Thyroid gland (tissue), 4 donors: Measurements from ENCODE around the gene MAK. TPM values are rescaled to one million over a fixed set of nuclear protein-coding genes. Genes with fewer than 3 reads are reported as not detected.
"Not testable (repeated sequence)": the region's sequence is repeated elsewhere in the genome, so short reads cannot be mapped to it uniquely, and the experiment has no call there.

Experiments used
- DNase-seq, 2 donors: peaks; one replicate each; pipeline ENCODE4 v3.0.0-alpha.2; 2019
- H3K27ac ChIP-seq, 3 donors: fragments of 200-600 bp; sonication (generic); 1 replicate in 2 of 3; 2 replicates in 1 of 3; pipeline ENCODE4 v1.5.1; 2016 to 2019; ENCODE audit warnings: mild to moderate bottlenecking in 1 of 3, moderate library complexity in 1 of 3
- H3K27me3 ChIP-seq: fragments of 200-600 bp; sonication (generic); one replicate; pipeline ENCODE4 v1.5.1; 2019
- H3K36me3 ChIP-seq, 2 donors: fragments of 200-600 bp; sonication (generic); one replicate each; pipeline ENCODE4 v1.5.1; 2016 to 2019
- H3K4me1 ChIP-seq, 2 donors: fragments of 200-600 bp; sonication (generic); one replicate each; pipeline ENCODE4 v1.5.1; 2017 to 2019
- H3K4me3 ChIP-seq, 3 donors: fragments of 200-600 bp; sonication (generic); replicated peaks in 1 of 3; 1 replicate in 2 of 3; 2 replicates in 1 of 3; pipeline ENCODE4 v1.5.1; 2016; ENCODE audit warnings: mild to moderate bottlenecking in 1 of 3
- H3K9me3 ChIP-seq: fragments of 200-600 bp; sonication (generic); one replicate; pipeline ENCODE4 v1.5.1; 2017
- POLR2A ChIP-seq, 2 donors: fragments of 450-650 bp; IDR thresholded peaks; one replicate each; pipeline ENCODE4 v1.6.1; 2017; ENCODE audit warnings: antibody characterized with exemption in 2 of 2, mild to moderate bottlenecking in 2 of 2, moderate library complexity in 1 of 2
- WGBS, 2 donors: methylation state at CpG; one replicate each; pipeline ENCODE4 v1.1.5; 2017; 5-methylcytosine and 5-hydroxymethylcytosine counted together
- intact Hi-C: fragments of 100-400 bp; cut with DNase I; formaldehyde crosslinking; loops from one replicate; pipeline ENCODE4 v1.15.1; 2023
- total RNA-seq, 4 donors: library from RNA; depleted of rRNA; stranded (reverse); fragments of >200 nt; gene quantifications; one replicate each; pipeline ENCODE4 v1.2.3, GENCODE V29; 2016
- TF ChIP-seq, protein P1 (sequence below), 6 experiments: fragments of 200-600 bp in 3 of 6; fragments of 450-650 bp in 3 of 6; sonication (generic) in 3 of 6; IDR thresholded peaks; one replicate each; pipeline ENCODE4 v1.5.1; 2016 to 2019; ENCODE audit warnings: antibody characterized with exemption in 6 of 6, mild to moderate bottlenecking in 2 of 6, inconsistent platforms in 1 of 6, moderate library complexity in 1 of 6

The MAK gene
- total RNA-seq, 4 donors from 2014 or later, result 0.21 TPM; not detected in 3

DNA sequence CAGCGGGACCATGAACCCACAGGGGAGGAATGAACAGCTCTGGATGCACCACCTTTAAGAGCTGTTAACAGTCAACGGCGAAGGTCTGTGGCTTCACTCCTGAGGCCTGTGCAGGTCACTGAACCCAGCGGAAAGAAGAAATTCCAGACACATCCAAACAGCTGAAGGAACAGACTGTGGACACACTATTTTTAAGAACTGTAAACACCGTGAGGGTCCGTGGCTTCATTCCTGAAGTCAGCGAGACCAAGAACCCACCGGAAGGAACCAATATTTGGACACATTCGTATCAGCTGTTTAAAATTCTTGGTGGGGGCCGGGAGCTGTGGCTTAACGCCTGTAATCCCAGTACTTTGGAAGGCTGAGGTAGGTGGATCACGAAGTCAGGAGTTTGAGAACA is 96.1 kb downstream of the MAK start:
- no peak for DNase-seq
- no peak overlapping the region for H3K4me3 ChIP-seq
- WGBS, 2 donors, result 90 to 95% methylated on average over 9 to 12 of the region's 12 CpGs
- TF ChIP-seq, protein P1, sequence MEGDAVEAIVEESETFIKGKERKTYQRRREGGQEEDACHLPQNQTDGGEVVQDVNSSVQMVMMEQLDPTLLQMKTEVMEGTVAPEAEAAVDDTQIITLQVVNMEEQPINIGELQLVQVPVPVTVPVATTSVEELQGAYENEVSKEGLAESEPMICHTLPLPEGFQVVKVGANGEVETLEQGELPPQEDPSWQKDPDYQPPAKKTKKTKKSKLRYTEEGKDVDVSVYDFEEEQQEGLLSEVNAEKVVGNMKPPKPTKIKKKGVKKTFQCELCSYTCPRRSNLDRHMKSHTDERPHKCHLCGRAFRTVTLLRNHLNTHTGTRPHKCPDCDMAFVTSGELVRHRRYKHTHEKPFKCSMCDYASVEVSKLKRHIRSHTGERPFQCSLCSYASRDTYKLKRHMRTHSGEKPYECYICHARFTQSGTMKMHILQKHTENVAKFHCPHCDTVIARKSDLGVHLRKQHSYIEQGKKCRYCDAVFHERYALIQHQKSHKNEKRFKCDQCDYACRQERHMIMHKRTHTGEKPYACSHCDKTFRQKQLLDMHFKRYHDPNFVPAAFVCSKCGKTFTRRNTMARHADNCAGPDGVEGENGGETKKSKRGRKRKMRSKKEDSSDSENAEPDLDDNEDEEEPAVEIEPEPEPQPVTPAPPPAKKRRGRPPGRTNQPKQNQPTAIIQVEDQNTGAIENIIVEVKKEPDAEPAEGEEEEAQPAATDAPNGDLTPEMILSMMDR (IDR thresholded peaks at IDR 0.05), result no peak
- TF ChIP-seq POLR2A (IDR thresholded peaks at IDR 0.05), result no peak
- no peaks in the 10 kb centered on the region for H3K9me3 ChIP-seq
- H3K36me3 ChIP-seq, result no peaks in the 10 kb centered on the region
- no peak overlapping the region for H3K27ac ChIP-seq
- intact Hi-C loops, result loop anchor here (10.0 kb wide), 1 partner anchor 47 kb away; the partner anchor contains the start of genes C6orf52 and PAK1IP1
- H3K4me1 ChIP-seq, result peaks cover 0 to 4% of the 10 kb centered on the region in 2 donors
- H3K27me3 ChIP-seq, result no peaks in the 10 kb centered on the region

GRCh38 chr6:10741643-10742042 is 96.7 kb downstream of the MAK start:
- H3K36me3 ChIP-seq, H3K27ac ChIP-seq, H3K4me1 ChIP-seq, H3K9me3 ChIP-seq, H3K4me3 ChIP-seq, H3K27me3 ChIP-seq, DNase-seq: not testable (repeated sequence)
- 95 to 97% methylated on average over 4 of the region's 4 CpGs for WGBS, 2 donors
- intact Hi-C loops, result loop anchor here (10.0 kb wide), 1 partner anchor 47 kb away; the partner anchor contains the start of genes C6orf52 and PAK1IP1

GRCh38 chr6:10740061-10740460 is 98.3 kb downstream of the MAK start:
- Histone ChIP-seq H3K9me3 (no peaks in the 10 kb centered on the region), H3K4me3 (no peak overlapping the region), H3K36me3 (no peaks in the 10 kb centered on the region), H3K4me1 (no peaks in the 10 kb centered on the region), H3K27ac (no peak overlapping the region), H3K27me3 (no peaks in the 10 kb centered on the region)
- TF ChIP-seq, protein P1 (IDR thresholded peaks at IDR 0.05), result no peak
- no peak for TF ChIP-seq POLR2A (IDR thresholded peaks at IDR 0.05)
- DNase-seq, result no peak
- intact Hi-C loops, result loop anchor here (10.0 kb wide), 1 partner anchor 45 kb away; the partner anchor contains the start of genes C6orf52 and PAK1IP1

DNA sequence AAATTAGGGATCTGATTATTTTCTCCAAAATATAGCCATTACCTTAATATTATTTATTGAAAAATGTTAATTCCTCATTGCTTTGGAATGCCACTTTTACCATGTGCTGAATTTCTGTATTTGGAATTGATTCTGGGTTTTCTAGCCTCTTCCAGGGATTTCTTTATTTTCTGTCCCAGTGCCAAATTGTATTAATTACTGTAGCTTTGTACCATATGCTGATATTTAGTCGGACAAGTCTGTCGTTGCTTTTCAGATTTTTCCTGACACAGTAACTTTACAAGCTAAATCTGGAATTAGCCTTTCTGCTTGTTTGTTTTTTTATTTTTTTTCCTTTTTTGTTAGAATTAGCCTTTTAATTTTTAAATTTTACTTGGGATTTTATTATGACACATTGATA is 101.6 kb downstream of the MAK start:
- DNase-seq, result no peak
- Histone ChIP-seq H3K27ac (no peak overlapping the region), H3K4me3 (no peak overlapping the region), H3K9me3 (no peaks in the 10 kb centered on the region), H3K27me3 (no peaks in the 10 kb centered on the region), H3K4me1 (no peaks in the 10 kb centered on the region), H3K36me3 (peaks cover 0 to 10% of the 10 kb centered on the region in 2 donors)
- TF ChIP-seq, protein P1 (IDR thresholded peaks at IDR 0.05), result no peak
- no peak for TF ChIP-seq POLR2A (IDR thresholded peaks at IDR 0.05)
- 92 to 96% methylated on average over 2 of the region's 2 CpGs for WGBS, 2 donors
- intact Hi-C loops, result no loop called here

DNA sequence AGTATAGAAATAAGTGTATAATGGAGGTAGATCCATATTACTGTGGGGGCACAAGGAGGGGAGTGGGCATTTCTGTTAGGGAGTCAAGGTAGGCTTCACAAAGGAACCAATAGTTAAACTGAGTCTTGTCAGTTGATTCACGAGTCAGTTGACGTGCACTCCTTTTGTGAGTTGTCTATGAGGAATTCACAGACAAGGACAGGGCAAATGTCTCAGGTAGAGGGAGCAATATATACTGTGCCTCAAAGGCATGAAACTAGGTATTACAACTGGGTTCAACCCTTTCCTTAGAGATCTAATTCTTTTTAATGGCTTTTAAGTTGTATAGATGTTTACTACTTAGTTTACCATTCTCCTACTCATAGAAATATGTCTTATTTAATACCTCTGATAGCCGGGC is 104.5 kb downstream of the MAK start:
- WGBS, 2 donors, result 95% methylated on average over 3 of the region's 3 CpGs
- H3K9me3 ChIP-seq, result no peaks in the 10 kb centered on the region
- intact Hi-C loops, result no loop called here
- H3K27me3 ChIP-seq, result no peaks in the 10 kb centered on the region
- H3K4me3 ChIP-seq, result no peak overlapping the region
- peaks cover 10 to 34% of the 10 kb centered on the region in 2 donors for H3K36me3 ChIP-seq
- TF ChIP-seq POLR2A (IDR thresholded peaks at IDR 0.05), result no peak
- TF ChIP-seq, protein P1 (IDR thresholded peaks at IDR 0.05), result no peak
- no peaks in the 10 kb centered on the region for H3K4me1 ChIP-seq
- no peak for DNase-seq
- no peak overlapping the region for H3K27ac ChIP-seq
